Activated CD4-positive, alpha-beta T cell treated with anti-CD3 and anti-CD28 coated beads for 24 hours (primary cell): ENCODE results near the gene AMN1.
"Not testable (repeated sequence)": the region's sequence is repeated elsewhere in the genome, so short reads cannot be mapped to it uniquely, and the experiment has no call there.

Experiments used
- DNase-seq, 2 donors: peaks; one replicate each; pipeline ENCODE4 v3.0.0-alpha.2; 2020; ENCODE audit warnings: low read depth in 2 of 2

Gene AMN1

DNA sequence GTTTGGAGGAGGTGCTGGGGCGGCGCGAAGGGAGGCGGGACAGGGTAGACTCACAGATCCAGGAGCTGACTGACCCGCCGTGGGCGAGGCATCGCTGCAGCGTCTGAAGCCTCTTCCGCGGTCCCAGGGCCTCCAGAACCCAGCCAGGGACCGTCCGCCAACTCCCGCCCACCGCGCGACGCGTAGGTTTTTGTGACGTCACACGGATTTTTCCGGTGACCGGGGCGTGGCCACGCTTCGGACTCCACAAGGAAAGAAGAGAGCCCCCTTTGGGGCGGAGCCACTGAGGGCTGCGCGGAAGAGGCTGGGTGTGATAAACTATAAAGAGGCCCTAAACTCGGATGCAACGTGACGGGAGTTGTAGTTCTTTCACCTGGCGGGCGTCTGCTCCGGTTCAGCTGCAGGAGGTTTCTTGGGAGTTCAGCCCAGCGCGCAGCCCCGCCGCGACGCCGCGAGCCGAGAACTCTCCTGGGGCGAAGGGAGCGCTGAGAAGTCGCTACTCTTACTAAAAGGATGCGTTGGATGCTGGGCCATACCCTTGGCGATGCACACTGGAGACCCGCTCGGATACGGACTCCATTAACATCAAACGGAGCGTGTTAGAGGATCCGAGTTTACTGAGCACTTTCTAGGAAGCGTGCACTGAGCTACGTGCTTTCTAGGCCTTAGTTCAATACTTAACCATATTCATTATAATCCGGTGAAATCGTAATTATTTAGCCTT is at the start of gene AMN1:
Gene AMN1 (minus strand): TSS at position 105 of the 724 bp plus-strand sequence. CDS start 13 bp downstream, at position 92.
- DNase-seq: peak; percentile 96 to 98

DNA sequence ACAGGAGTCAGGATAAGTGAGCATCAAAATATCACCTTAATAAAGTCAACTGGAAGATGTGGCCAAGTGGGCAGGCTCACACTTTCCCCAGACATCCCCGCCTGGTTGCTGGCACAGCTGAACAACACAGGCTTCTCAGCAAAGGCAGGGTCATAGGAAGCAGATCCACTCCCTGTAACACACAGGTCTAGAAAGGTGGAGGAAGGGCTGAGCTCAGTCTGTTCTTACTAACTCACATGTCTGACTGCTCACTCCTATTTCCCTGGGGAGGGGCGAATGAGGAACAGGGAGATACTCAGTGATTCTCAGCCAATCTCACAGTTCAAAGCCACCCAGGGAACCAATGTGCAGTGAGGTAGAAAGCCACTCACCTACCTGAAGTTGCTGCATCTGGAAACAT is 45.0 kb upstream of the AMN1 start:
- DNase-seq: no peak

GRCh38 chr12:31773223-31773750 is 44.5 kb upstream of the AMN1 start:
- DNase-seq: no peak

- no peak for DNase-seq
Observed at GRCh38 chr12:31772685-31773222, 43.9 kb upstream of the AMN1 start.

- no peak for DNase-seq
Observed at GRCh38 chr12:31772186-31772585, 43.4 kb upstream of the AMN1 start.

DNA sequence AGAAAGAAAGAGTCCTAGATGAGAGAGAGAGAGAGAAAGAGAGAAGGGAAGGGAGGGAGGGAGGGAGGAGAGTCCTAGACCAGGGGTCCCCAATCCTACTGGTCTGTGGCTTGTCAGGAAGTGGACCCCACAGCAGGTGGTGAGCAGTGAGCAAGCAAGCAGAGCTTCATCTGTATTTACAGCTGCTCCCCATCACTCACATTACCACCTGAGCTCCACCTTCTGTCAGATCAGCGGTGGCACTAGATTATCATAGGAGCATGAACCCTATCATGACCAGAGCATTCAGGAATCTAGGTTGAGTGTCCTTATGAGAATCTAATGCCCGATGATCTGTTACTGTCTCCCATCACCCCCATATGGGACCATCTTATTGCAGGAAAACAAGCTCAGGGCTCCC is 39.2 kb upstream of the AMN1 start:
- no peak for DNase-seq

- no peak for DNase-seq
Observed at GRCh38 chr12:31765931-31766330, 37.1 kb upstream of the AMN1 start.

- no peak for DNase-seq
Observed at GRCh38 chr12:31759632-31760459, 31.0 kb upstream of the AMN1 start.

- DNase-seq: not testable (repeated sequence)
Observed at GRCh38 chr12:31758297-31758696, 29.5 kb upstream of the AMN1 start.

DNA sequence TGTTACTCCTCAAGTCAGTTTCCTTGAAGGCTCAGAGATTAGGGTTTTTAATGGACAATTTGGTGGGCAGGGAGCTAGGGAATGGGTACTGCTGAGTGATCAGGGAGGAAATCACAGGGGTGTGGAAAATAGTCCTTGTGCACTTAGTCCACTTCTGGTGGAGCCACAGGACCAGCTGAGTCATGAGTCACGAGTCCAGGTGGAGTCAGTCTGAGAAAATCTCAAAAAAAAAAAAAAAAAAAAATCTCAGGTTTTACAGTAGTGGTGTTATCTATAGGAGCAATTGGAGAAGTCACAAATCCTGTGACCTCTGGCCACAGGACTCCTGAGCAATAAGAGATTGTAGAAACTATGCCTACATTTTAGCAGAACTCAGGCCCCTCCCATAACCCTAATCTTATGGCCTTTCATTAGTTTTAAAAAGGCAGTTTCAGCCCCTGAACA is 28.2 kb upstream of the AMN1 start:
- no peak for DNase-seq

DNA sequence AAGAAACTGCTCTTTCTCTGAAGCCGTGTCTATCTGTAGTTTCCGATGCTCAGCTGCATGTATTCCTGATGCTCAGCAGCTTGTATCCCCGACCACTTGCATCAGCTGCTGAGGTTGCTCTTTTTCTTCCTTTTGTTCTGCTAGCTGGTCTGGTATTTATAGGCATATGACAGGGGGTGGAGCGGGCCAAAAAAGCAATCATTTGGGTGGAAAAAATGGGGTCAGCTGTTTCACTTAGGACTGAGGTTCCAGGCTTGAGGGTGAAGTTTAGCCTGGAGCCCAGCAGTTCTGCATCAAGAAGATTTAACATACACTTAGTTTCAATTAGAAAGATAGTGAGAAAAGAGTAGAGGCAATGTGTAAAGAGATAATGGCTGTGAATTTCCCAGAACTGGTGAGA is 23.6 kb upstream of the AMN1 start:
- no peak for DNase-seq

GRCh38 chr12:31751085-31751484 is 22.3 kb upstream of the AMN1 start:
- no peak for DNase-seq

DNA sequence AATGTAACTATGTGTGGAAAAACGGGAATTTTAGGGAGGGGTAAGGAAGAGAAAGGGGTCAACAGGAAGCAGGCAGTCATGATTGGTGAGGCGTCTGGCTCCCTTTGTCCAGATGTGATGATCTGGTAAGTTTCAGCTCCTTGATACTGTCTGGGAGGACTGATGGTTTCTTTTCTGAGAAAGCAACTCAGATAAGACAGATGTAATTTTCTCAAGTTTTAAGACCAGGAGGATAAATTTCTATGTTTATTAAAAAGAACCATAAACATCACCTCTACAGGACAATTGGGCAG is 21.9 kb upstream of the AMN1 start:
- DNase-seq: no peak

GRCh38 chr12:31749024-31749704 is 20.3 kb upstream of the AMN1 start:
- DNase-seq: peak in 1 of 2 donors; percentile 42

DNA sequence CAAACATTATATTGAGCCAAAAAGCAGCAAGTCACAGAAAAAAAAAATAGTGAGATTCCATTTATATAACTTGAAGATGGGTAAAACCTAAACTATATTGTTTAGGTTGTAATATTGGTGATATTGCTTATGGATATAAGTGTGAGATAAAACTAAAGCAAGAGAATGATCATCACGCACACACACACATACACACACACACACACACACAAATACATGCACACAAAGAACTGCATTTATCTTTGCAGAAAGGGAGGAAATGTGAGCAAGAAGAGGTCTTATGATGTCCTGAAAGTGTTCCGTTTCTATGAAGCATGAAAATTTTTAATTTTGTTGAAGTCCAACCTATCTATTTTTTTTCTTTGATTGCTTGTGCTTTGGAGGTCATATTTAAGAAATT is 16.4 kb upstream of the AMN1 start:
- DNase-seq: no peak

- not testable (repeated sequence) for DNase-seq
Observed at GRCh38 chr12:31744363-31744762, 15.5 kb upstream of the AMN1 start.

GRCh38 chr12:31742891-31743290 is 14.1 kb upstream of the AMN1 start:
- DNase-seq: no peak

DNA sequence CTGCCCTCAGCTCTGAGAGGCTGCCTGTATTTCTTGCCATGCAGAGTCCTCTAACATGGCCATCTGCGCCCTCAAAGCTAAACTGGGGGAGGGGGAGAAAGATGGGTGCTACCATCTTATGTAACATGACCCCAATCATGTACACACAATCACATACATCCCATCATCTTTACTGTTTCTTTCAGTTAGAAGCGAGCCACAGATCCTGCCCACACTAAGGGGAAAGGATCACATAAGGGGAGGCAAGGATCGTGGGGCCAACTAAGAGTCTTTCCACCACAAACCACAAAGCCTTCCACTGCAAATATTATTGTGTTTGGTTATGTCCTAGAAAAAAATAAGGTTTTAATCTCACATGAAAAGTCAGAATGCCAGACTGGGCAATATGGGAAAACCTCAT is 11.8 kb upstream of the AMN1 start:
- DNase-seq: no peak

DNA sequence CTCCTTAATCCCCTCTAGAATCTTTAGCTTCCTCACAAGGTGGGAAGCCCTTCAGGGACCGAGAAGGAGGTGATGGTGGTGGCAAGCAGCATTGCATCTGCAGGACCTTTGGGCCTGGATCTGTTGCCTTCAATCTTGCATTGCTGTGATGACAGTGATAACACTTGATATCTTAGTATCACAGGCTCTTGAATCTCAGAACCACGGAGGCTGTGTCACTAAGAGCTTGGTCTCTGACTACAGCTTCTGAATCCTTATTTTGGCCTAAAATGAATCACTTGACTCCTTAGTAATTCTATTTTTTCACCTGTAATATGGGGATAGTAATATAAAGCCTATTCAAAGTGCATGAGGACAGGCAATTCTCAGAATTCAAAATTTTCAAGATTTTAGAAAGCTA is 8.9 kb upstream of the AMN1 start:
- DNase-seq: no peak

- DNase-seq: no peak
Observed at GRCh38 chr12:31737345-31737744, 8.5 kb upstream of the AMN1 start.

GRCh38 chr12:31736472-31736871 is 7.7 kb upstream of the AMN1 start:
- peak; percentile 20 to 52 for DNase-seq
